Testis (tissue), 2 donors: ENCODE data around the gene OR1F1.

Experiments
- POLR2A ChIP-seq: fragments of 450-650 bp; IDR thresholded peaks from one replicate; pipeline ENCODE4 v1.6.1; 2017; ENCODE audit warnings: antibody characterized with exemption, mild to moderate bottlenecking, moderate library complexity
- TF ChIP-seq, protein P1 (sequence below), 3 experiments: fragments of 450-650 bp in 2 of 3; fragments of 200-600 bp in 1 of 3; sonication (generic) in 1 of 3; IDR thresholded peaks; one replicate each; pipeline ENCODE4 v1.5.1; 2016 to 2019; ENCODE audit warnings: antibody characterized with exemption in 3 of 3, mild to moderate bottlenecking in 2 of 3, moderate library complexity in 1 of 3

DNA sequence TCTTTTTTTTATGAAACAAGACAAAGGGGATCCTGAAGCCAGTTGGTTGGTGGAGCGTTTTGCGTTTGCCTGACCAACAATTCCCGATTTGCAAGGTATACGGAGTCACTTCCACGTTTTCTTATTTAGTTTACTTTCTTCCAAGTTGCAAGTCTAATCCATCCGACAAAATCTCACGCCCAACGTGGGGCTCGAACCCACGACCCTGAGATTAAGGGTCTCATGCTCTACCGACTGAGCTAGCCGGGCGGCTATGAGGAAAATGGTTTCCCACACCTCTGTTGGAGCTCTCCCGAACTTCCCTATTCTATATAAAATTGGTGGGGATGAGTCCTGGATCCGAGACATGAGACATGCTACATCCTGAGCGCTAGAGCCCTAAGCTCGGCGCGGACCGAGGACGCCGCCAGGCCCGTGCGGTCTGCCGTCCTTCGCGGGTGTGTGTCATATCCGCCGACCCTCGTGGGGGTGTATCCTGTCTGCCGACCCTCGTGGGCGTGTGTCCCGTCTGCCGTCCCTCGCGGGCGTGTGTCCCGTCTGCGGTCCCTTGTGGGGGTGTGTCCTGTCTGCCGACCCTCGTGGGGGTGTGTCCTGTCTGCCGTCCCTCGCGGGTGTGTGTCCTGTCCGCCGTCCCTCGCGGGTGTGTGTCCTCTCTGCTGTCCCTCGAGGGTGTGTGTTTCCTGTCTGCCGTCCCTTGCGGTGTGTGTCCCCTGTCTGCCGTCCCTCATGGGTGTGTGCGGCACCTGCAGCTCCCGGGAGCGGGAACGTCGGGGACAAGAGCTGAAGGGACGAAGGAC lies 30.6 kb upstream of the OR1F1 start:
- TF ChIP-seq, protein P1, sequence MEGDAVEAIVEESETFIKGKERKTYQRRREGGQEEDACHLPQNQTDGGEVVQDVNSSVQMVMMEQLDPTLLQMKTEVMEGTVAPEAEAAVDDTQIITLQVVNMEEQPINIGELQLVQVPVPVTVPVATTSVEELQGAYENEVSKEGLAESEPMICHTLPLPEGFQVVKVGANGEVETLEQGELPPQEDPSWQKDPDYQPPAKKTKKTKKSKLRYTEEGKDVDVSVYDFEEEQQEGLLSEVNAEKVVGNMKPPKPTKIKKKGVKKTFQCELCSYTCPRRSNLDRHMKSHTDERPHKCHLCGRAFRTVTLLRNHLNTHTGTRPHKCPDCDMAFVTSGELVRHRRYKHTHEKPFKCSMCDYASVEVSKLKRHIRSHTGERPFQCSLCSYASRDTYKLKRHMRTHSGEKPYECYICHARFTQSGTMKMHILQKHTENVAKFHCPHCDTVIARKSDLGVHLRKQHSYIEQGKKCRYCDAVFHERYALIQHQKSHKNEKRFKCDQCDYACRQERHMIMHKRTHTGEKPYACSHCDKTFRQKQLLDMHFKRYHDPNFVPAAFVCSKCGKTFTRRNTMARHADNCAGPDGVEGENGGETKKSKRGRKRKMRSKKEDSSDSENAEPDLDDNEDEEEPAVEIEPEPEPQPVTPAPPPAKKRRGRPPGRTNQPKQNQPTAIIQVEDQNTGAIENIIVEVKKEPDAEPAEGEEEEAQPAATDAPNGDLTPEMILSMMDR (IDR thresholded peaks at IDR 0.05), result no peak
- TF ChIP-seq POLR2A, result no peak
